NOMO-1 (cell line): ENCODE data around the gene ZNF174.

Experiments used
- DNase-seq, 2 experiments: peaks; one replicate each; lab custom pipeline; 2025; ENCODE audit not compliant: unreplicated experiment in 2 of 2; lab: John Stamatoyannopoulos, UW

Gene ZNF174

DNA sequence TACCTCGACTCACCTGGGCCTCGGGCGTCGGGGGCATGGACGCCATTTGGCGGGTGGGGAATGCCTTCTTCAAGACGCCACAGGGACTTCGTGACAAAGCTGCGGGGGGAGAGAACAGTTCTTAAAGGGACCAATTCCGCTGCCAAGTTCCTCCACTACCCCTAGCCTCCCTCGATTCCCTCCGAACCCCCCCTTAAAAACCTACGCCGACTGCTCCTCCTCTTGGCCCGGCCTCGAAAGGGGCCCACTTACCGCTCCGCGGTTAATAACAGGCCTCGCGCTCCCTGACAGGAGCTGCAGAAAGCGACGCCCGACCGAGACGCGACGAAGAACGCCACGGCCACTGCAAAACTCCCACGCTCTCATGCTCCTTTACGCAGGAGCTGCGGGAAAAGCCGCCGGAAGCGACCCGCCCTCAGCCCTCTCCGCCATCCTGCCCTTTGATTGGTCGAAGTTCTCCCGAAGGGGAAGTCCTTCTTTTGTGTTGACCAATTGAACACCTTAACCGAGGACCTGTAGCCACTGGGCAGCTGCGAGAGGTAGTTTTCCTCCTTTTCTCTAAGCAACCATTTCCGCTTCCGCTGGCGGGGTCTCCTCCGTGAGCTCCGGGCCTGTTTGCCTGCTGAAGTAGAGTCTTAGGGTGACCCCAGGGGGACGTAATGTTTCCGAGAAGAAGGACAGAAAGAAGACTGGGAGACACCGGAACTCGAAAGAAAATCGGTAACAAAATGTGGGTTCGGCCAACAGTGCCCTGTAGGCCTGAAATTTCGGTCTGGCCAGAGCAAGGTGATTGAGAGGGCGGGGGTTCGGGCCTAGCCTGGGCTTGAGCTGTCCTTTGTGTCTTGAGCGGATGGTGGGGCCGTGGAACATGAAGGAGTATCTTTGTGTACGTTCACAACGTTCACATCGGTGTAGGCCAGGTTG lies 42.4 kb downstream of the ZNF174 start, which contains the start of the genes NAA60 and ZNF597:
Gene NAA60, plus strand, starts transcription at position 573 of the 924 bp plus-strand sequence. CDS start 32,548 bp downstream, outside the sequence.
Gene ZNF597, minus strand, starts transcription at position 397 of the 924 bp plus-strand sequence. Its CDS starts 351 bp downstream, at position 46.
- peak; percentile 78 to 84 for DNase-seq

DNA sequence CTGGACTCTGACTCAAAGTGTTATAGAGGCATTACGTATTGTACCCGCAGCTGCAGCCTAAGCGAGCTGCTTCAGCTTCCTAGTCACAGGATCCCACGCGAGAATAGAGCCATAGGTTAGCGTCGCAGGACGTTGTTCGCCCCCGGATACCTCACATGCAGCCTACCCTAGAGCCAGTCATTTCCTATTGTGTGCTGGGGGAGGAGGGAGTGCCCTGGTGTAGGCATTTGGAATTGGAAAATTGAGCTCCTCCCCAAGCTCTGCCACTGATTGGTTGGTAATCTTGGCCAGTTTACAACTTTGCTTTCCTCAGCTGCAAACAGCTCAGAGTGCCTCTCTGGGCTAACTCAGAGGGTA lies 43.0 kb downstream of the ZNF174 start:
- peak; percentile 4 to 26 for DNase-seq

DNA sequence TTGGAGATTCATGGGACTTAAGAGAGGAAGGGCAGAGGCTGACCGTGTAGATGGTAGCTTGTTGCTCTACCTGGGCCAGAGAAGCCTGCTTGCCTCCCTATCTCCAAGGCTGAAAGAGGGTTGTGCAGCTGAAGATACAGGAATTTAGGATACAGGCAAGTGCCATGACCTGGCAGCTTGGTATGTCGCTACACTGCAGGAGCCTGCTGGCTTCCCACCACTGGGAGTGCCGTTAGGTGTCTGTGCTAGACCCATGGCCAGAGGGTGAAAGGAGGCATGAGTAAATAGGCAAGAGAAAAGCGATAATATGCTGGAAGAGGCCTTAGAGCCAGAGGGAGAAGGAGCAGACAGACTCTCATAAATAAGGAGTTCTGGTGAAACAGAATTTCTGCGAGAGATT lies 53.1 kb downstream of the ZNF174 start:
- DNase-seq = no peak

DNA sequence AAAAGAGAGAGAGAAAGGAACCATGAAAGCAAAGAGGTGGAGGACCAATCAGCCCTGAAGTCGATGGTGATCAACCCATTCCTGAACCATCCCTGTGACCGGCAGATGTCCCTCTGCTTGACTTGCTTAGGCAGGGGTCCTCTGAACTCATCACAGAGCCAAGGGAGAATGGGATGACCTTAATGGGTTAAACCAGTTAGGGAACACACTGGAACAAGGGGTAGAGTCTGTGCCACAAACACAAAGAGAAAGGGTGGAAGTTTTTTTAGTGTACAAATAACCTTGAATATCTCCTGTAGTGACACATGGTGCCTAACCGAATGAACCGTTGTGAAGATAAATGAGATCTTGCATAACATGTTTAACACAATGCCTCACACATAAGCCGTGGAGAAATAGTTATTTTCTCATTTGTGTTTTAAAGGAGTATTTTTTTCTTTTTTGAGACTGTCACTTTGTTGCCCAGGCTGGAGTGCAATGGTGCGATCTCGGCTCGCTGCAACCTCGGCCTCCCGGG lies 53.7 kb downstream of the ZNF174 start:
- peak in 1 of 2 experiments; percentile 16 for DNase-seq

DNA sequence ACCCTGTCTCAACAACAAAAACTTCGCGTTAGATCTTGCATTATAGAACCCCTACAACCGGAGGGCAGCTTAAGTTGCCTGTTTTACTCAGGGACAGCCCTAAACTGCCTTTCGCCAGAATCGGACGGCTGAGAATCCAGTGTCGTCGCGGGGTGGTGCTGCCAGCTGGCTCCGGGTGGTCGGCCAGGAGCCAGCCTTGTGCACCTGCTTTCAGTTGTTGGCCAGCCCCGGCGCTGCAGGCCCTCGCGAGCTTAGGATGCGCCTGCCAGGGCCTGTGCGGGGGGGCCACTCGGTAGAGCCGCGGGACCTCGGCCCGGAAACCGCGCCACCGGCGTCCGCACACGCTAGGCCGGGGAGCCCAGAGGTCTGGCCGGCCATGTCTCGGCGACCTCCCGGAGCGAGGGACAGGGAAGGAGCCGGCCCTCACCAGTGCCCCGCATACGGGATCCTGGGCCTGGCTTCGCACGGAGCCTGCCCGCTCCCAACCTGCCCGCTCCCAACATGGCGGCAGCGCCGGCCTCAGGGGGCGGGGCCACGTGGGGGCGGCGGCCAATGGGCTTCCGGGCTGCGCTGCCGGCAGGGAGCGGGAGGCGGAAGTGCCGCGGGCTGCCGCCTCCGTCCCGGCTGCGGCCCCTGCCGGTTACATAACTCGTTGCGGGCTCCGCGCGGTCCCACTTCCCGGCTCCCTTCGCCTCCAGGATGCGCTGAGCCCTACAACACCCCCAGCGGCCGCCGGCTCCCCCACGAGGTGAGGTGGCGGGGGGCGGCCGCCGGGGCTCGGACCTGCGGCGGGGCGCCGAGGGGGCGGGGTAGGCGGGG lies 56.6 kb downstream of the ZNF174 start:
- peak; percentile 83 to 90 for DNase-seq

DNA sequence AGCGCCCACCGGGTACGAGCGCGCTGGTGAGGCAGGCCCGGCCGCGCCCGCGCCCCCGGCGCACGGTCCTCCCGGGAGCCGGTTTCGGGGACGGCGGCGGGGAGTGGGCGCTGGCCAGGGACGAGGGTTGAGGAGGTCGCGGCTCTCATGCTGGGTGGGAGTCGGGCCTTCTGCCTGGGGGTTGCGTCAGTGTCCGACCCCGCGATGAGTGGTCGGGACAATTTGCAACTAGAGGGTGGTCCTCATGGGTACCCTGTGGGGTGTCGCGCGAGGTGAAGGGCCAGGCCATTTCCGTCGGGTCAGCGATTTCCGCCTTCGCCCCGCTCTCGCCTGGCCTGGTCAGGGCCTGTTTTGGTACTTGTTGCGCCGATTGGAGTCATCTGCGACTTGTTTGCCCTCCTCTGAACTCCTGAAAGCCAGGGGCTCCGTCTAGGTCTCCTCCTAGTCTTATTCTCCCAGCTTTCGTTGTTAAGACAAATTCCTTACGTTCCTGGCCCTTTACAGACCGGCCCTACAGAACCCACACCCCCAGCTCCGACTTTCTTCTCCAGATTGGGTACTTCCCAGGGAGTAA lies 57.4 kb downstream of the ZNF174 start:
- DNase-seq = no peak

DNA sequence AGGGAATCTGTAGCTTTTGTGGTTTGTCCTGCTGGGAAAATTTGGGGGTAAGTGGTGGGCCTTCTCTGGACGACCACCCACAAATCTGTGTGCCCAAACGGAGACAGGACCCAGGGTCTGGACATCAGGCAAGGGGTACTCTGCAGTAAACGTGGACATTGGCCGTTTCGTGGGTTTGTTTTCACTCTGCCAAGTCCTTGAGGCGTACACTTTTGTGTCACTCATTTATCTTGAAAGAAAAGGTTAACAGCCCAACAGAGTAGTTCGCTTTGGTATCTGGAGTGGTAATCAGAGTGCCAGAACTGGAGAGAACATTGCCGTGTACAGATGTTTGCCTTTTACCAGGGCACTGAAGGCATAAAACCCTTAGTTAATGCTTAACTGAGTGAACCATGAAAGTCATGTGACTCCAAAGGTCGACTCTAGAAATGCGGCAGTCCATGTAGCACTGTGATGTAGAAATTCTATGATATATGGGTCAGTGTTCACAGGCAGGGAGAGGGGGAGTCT lies 57.9 kb downstream of the ZNF174 start:
- DNase-seq = peak; percentile 9 to 29
